ENCODE data around the gene WRNIP1. TPM values are rescaled to one million over a fixed set of nuclear protein-coding genes. Genes with fewer than 3 reads are reported as not detected.

The WRNIP1 gene
- total RNA-seq, 2 experiments from 2014 or later = 48.2 to 49.6 TPM

DNA sequence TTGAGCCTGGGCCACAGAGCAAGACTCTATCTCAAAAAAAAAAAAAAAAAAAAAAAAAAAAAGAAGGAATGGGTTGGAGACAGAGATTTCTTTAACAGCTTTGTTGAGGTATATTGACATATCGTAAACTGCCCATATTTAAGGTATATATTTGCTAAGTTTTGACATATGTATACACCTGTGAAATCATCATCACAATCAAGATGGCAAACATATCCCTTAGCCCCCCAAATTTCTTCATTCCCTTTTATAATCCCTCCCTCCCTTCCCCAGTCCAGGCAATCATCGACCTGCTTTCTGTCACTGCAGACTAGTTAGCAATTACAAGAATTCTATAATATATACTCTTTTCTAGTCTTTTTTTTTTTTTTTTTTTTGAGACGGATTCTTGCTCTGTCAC is 47.5 kb downstream of the WRNIP1 start:
- peaks cover 24% of the 10 kb centered on the region for H3K9me3 Mint-ChIP-seq (ENCODE audit: insufficient read depth)
- CTCF ChIA-PET = interaction anchor here (1.2 kb wide), 1 partner anchor 16 kb away, joined by 3 read pairs; no protein-coding TSS in a partner anchor
- POLR2A ChIA-PET = no interaction called here
- ATAC-seq (no peak), DNase-seq (no peak)
- no peaks in the 10 kb centered on the region for H3K27me3 Mint-ChIP-seq (ENCODE audit: low read depth)
- H3K4me3 Mint-ChIP-seq = no peak overlapping the region
- H3K36me3 Mint-ChIP-seq (ENCODE audit: low read depth) = peaks cover 12% of the 10 kb centered on the region
- H3K27ac Mint-ChIP-seq = no peak overlapping the region
- H3K4me1 Mint-ChIP-seq (ENCODE audit: low read depth) = peaks cover 16% of the 10 kb centered on the region

GRCh38 chr6:2816158-2816557 is 51.0 kb downstream of the WRNIP1 start:
- ATAC-seq (no peak), DNase-seq (no peak)
- POLR2A ChIA-PET = no interaction called here
- Mint-ChIP-seq H3K27ac (no peak overlapping the region), H3K9me3 (ENCODE audit: insufficient read depth) (peaks cover 24% of the 10 kb centered on the region), H3K4me1 (ENCODE audit: low read depth) (peaks cover 25% of the 10 kb centered on the region), H3K4me3 (no peak overlapping the region), H3K36me3 (ENCODE audit: low read depth) (peaks cover 12% of the 10 kb centered on the region), H3K27me3 (ENCODE audit: low read depth) (no peaks in the 10 kb centered on the region)
- CTCF ChIA-PET = interaction anchor here (1.1 to 2.7 kb wide), 2 partner anchors 25 kb away, joined by 3 to 9 read pairs; partner anchors contain the start of gene SERPINB1

DNA sequence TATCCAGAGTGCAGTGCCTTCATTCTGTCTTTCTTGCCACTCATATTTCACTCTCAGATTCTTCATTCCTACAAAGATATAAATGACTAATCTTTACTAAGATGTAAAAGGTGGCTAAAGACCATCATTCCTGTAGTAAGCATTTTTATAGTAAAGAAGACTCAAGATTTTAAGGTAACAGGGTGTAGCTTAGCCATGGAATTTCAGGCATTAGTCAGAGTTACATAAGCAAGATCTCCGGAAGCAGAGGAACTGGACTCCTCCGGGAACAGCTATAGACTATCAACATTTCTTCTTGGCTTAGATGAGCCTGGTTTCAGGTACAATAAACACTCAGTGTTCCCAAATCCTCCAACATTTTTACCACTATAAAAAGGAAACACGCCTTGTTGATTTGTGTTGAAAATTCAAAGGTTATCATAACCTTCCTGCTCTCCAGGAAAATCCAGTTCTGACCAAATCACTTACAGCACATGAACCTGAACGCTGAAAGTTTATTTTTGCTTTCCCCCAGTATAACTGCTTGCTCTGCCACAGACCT is 52.8 kb downstream of the WRNIP1 start:
- CTCF ChIA-PET = interaction anchor here (1.0 to 1.7 kb wide), 9 partner anchors 9 to 134 kb away, joined by 3 to 11 read pairs (median 3); partner anchors contain the start of gene SERPINB1
- Mint-ChIP-seq H3K27me3 (ENCODE audit: low read depth) (peaks cover 2% of the 10 kb centered on the region), H3K4me3 (no peak overlapping the region), H3K27ac (no peak overlapping the region), H3K36me3 (ENCODE audit: low read depth) (peaks cover 12% of the 10 kb centered on the region), H3K9me3 (ENCODE audit: insufficient read depth) (peaks cover 24% of the 10 kb centered on the region), H3K4me1 (ENCODE audit: low read depth) (peaks cover 25% of the 10 kb centered on the region)
- POLR2A ChIA-PET = interaction anchor here (0.6 to 0.7 kb wide), 2 partner anchors 51 to 172 kb away, joined by 3 read pairs; no protein-coding TSS in a partner anchor
- ATAC-seq (no peak), DNase-seq (no peak)

DNA sequence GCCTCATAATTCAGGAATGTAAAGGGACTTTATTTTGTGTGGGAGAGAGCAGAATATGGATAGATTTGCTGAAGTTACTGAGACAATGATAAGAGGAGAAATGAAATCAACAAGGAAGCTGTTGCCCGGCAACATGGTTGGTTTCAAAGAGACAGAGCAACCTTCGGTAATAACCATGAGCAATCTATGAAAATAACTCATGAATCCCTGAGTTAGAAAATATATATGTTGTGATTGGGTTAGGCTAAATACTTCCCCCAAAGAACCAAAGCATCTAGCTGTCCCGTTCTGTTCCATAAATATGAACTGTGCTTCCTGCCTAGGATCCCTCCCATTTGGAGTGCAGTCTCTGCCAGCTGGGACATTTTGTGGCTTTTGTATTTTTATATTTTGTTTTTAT is 53.4 kb downstream of the WRNIP1 start:
- H3K4me3 Mint-ChIP-seq = no peak overlapping the region
- CTCF ChIA-PET = interaction anchor here (1.0 to 1.7 kb wide), 6 partner anchors 14 to 133 kb away, joined by 3 to 11 read pairs (median 4); no protein-coding TSS in a partner anchor
- POLR2A ChIA-PET = interaction anchor here (0.6 kb wide), 1 partner anchor 172 kb away, joined by 3 read pairs; no protein-coding TSS in a partner anchor

GRCh38 chr6:2819115-2819514 is 53.9 kb downstream of the WRNIP1 start:
- Mint-ChIP-seq H3K4me3 (no peak overlapping the region), H3K9me3 (ENCODE audit: insufficient read depth) (peaks cover 24% of the 10 kb centered on the region), H3K36me3 (ENCODE audit: low read depth) (peaks cover 10% of the 10 kb centered on the region), H3K27ac (no peak overlapping the region), H3K27me3 (ENCODE audit: low read depth) (peaks cover 2% of the 10 kb centered on the region), H3K4me1 (ENCODE audit: low read depth) (peaks cover 25% of the 10 kb centered on the region)
- ChIA-PET CTCF (interaction anchor here (1.1 to 1.7 kb wide), 5 partner anchors 14 to 133 kb away, joined by 3 to 11 read pairs (median 4); no protein-coding TSS in a partner anchor), POLR2A (no interaction called here)
- no peak for ATAC-seq
- no peak for DNase-seq

More for the DNA sequence above, 53.4 kb downstream of the WRNIP1 start:
- peaks cover 24% of the 10 kb centered on the region for H3K9me3 Mint-ChIP-seq (ENCODE audit: insufficient read depth)
- DNase-seq = no peak
- H3K36me3 Mint-ChIP-seq (ENCODE audit: low read depth) = peaks cover 12% of the 10 kb centered on the region
- peaks cover 2% of the 10 kb centered on the region for H3K27me3 Mint-ChIP-seq (ENCODE audit: low read depth)
- ATAC-seq = no peak
- H3K27ac Mint-ChIP-seq = no peak overlapping the region
- peaks cover 25% of the 10 kb centered on the region for H3K4me1 Mint-ChIP-seq (ENCODE audit: low read depth)

DNA sequence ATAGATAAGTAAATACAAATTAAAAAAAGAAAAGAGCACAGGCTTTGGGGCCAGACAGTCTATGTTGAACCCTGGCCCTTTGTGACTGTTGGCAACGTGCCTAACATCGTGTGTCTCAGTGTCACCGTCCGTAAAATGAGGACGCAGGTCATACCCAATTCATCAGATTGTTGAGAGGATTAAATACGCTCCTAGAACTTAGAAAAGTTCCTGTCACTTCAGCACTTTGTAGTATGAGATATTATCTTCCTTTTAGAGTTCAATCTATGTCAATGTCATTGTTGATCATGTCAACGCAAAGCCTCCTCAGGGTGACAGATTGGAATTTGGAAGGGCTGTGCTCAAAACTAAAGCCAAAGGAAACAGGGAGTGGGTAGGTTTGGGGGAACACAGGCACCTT is 54.8 kb downstream of the WRNIP1 start:
- Mint-ChIP-seq H3K27me3 (ENCODE audit: low read depth) (peaks cover 2% of the 10 kb centered on the region), H3K36me3 (ENCODE audit: low read depth) (peaks cover 10% of the 10 kb centered on the region), H3K27ac (no peak overlapping the region), H3K9me3 (ENCODE audit: insufficient read depth) (peaks cover 24% of the 10 kb centered on the region), H3K4me3 (no peak overlapping the region), H3K4me1 (ENCODE audit: low read depth) (peaks cover 25% of the 10 kb centered on the region)
- DNase-seq (no peak), ATAC-seq (no peak)
- ChIA-PET POLR2A (interaction anchor here (1.0 kb wide), 1 partner anchor 22 kb away, joined by 4 read pairs; the partner anchor contains the start of gene SERPINB1), CTCF (no interaction called here)

DNA sequence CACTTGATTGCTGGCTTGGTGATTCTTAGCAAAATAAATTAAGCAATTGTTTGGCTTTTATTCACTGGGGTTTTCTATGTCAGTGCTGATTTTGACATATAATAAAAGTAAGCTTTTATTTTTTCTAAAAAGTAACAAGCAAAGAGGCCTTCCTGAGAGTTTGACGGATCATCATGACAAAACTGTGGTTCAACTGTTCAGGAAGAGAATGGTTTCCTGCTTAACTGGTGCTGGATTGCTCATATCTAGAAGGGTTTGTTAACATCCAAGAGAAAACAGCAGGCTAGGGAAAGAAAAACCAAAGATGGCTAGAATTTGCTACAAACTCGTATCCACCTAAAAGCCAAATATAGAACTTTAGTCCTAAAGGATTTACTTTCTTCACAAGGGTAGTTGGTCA is 55.2 kb downstream of the WRNIP1 start:
- H3K36me3 Mint-ChIP-seq (ENCODE audit: low read depth) = peaks cover 10% of the 10 kb centered on the region
- CTCF ChIA-PET = no interaction called here
- no peak overlapping the region for H3K4me3 Mint-ChIP-seq
- peaks cover 2% of the 10 kb centered on the region for H3K27me3 Mint-ChIP-seq (ENCODE audit: low read depth)
- POLR2A ChIA-PET = interaction anchor here (1.0 kb wide), 1 partner anchor 21 kb away, joined by 4 read pairs; the partner anchor contains the start of gene SERPINB1
- H3K4me1 Mint-ChIP-seq (ENCODE audit: low read depth) = peaks cover 25% of the 10 kb centered on the region
- H3K9me3 Mint-ChIP-seq (ENCODE audit: insufficient read depth) = peaks cover 20% of the 10 kb centered on the region
- H3K27ac Mint-ChIP-seq = no peak overlapping the region
- no peak for ATAC-seq
- no peak for DNase-seq

- peaks cover 6% of the 10 kb centered on the region for H3K36me3 Mint-ChIP-seq (ENCODE audit: low read depth)
- peaks cover 2% of the 10 kb centered on the region for H3K27me3 Mint-ChIP-seq (ENCODE audit: low read depth)
- H3K9me3 Mint-ChIP-seq (ENCODE audit: insufficient read depth) = peaks cover 10% of the 10 kb centered on the region
- no peak overlapping the region for H3K4me3 Mint-ChIP-seq
- CTCF ChIA-PET = no interaction called here
- POLR2A ChIA-PET = interaction anchor here (0.7 kb wide), 1 partner anchor 19 kb away, joined by 5 read pairs; no protein-coding TSS in a partner anchor
- H3K4me1 Mint-ChIP-seq (ENCODE audit: low read depth) = peaks cover 25% of the 10 kb centered on the region
- ATAC-seq (no peak), DNase-seq (no peak)
- no peak overlapping the region for H3K27ac Mint-ChIP-seq
Measured at GRCh38 chr6:2821554-2821953, 56.4 kb downstream of the WRNIP1 start.

GRCh38 chr6:2823104-2823850 is 58.1 kb downstream of the WRNIP1 start:
- Mint-ChIP-seq H3K4me1 (ENCODE audit: low read depth) (peaks cover 20% of the 10 kb centered on the region), H3K36me3 (ENCODE audit: low read depth) (no peaks in the 10 kb centered on the region), H3K9me3 (ENCODE audit: insufficient read depth) (no peaks in the 10 kb centered on the region), H3K27ac (no peak overlapping the region), H3K27me3 (ENCODE audit: low read depth) (peaks cover 2% of the 10 kb centered on the region), H3K4me3 (no peak overlapping the region)
- ATAC-seq (no peak), DNase-seq (no peak)
- ChIA-PET CTCF (interaction anchor here (1.3 kb wide), 1 partner anchor 32 kb away, joined by 5 read pairs; no protein-coding TSS in a partner anchor), POLR2A (no interaction called here)

DNA sequence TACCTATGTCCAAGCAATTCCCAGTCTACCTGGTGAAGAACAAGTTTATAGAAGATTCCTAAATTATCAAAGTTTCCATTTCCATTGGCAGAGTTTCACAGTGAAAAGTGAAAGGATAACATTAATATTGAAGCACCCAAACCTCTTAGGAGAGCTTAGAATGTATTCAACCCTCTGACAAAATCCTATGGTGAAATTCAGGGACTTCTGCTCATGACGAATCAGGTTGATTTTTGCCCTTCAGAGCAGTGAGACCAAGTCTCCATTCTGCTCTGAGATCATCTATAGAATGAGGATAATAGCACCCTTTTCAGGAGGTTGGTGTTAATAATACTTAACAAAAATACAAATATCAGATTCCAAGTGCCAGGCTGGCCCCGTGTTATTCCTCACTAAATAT is 60.9 kb downstream of the WRNIP1 start:
- ChIA-PET CTCF (interaction anchor here (1.2 to 2.4 kb wide), 4 partner anchors 9 to 107 kb away, joined by 3 to 8 read pairs (median 4); no protein-coding TSS in a partner anchor), POLR2A (no interaction called here)
- no peak for DNase-seq
- Mint-ChIP-seq H3K4me1 (ENCODE audit: low read depth) (no peaks in the 10 kb centered on the region), H3K36me3 (ENCODE audit: low read depth) (peaks cover 14% of the 10 kb centered on the region), H3K9me3 (ENCODE audit: insufficient read depth) (no peaks in the 10 kb centered on the region), H3K27ac (no peak overlapping the region), H3K27me3 (ENCODE audit: low read depth) (peaks cover 2% of the 10 kb centered on the region), H3K4me3 (no peak overlapping the region)
- no peak for ATAC-seq

DNA sequence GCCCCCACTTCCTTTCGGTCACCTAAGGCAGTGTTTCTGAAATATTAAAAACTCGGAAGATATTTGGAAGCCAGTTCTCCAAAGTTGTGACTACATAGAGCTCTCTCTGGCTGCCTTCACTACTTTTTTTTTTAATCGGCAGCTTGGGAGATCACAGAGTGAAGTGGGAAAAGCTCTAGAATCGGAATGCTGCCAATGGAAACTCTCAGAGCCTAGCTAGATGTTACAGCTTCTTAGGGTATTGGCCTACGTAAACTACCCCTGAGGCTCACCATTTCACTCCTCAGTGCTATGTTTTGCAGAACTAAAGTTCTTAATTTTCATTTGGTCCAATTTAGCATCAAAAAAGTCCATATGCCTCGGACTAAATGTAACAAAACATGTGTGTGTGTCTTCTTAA is 61.9 kb downstream of the WRNIP1 start:
- DNase-seq (no peak), ATAC-seq (no peak)
- peaks cover 1% of the 10 kb centered on the region for H3K27me3 Mint-ChIP-seq (ENCODE audit: low read depth)
- no peaks in the 10 kb centered on the region for H3K9me3 Mint-ChIP-seq (ENCODE audit: insufficient read depth)
- no peak overlapping the region for H3K4me3 Mint-ChIP-seq
- peaks cover 23% of the 10 kb centered on the region for H3K36me3 Mint-ChIP-seq (ENCODE audit: low read depth)
- no peak overlapping the region for H3K27ac Mint-ChIP-seq
- ChIA-PET CTCF (interaction anchor here (1.2 to 2.4 kb wide), 4 partner anchors 10 to 106 kb away, joined by 3 to 8 read pairs (median 4); no protein-coding TSS in a partner anchor), POLR2A (interaction anchor here (1.1 kb wide), 1 partner anchor 20 kb away, joined by 3 read pairs; no protein-coding TSS in a partner anchor)
- no peaks in the 10 kb centered on the region for H3K4me1 Mint-ChIP-seq (ENCODE audit: low read depth)

DNA sequence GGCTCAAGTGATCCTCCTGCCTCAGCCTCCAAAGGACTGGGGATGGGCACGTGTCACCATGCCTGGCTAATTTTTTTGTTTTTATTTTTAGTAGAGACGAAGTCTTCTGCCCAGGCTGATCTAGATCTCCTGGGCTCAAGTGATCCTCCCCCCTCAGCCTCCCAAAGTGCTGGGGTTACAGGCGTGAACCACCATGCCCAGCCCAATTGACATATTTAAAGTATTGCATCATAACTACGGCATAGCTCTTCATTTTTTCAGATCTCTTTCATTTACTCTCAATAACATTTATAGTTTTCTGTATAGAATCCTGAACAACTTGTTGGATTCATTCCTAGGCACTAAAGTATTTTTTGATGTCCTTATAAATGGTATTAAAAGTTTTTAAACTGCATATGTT is 63.4 kb downstream of the WRNIP1 start:
- Mint-ChIP-seq H3K9me3 (ENCODE audit: insufficient read depth) (no peaks in the 10 kb centered on the region), H3K27ac (no peak overlapping the region), H3K4me1 (ENCODE audit: low read depth) (no peaks in the 10 kb centered on the region), H3K4me3 (no peak overlapping the region), H3K27me3 (ENCODE audit: low read depth) (no peaks in the 10 kb centered on the region), H3K36me3 (ENCODE audit: low read depth) (peaks cover 35% of the 10 kb centered on the region)
- ATAC-seq (no peak), DNase-seq (no peak)
- CTCF ChIA-PET = interaction anchor here (0.8 to 2.0 kb wide), 7 partner anchors 11 to 112 kb away, joined by 3 to 7 read pairs (median 3); partner anchors contain the start of gene SERPINB1
- POLR2A ChIA-PET = no interaction called here

All from activated CD8-positive, alpha-beta T cell treated with anti-CD3 and anti-CD28 coated beads, Interleukin-2, amount 10 ng/mL, durations not matched to agents 7 days and 5 days (primary cell).